ENCODE data around the gene DISC1.

- TF ChIP-seq CTCF (IDR thresholded peaks at IDR 0.05) = no peak
- TF ChIP-seq SIN3A (IDR thresholded peaks at IDR 0.05; ENCODE audit: borderline replicate concordance, insufficient read depth, low read depth, low read length) = no peak
- no peak for TF ChIP-seq REST (IDR thresholded peaks at IDR 0.05; ENCODE audit: insufficient read depth in 1 of 2, low read depth in 2 of 2, low read length in 1 of 2)
These were observed 41.7 kb upstream of the DISC1 start for GRCh38 chr1:231584921-231585320.
